Astrocyte of the spinal cord (primary cell): ENCODE results near the gene FLT3.
"Not testable (repeated sequence)": the region's sequence is repeated elsewhere in the genome, so short reads cannot be mapped to it uniquely, and the experiment has no call there.

Source experiments
- DNase-seq: peaks from one replicate; pipeline ENCODE4 v3.0.0; 2011; ENCODE audit warnings: low read depth, low spot score
- H3K4me3 ChIP-seq: 2 replicates; pipeline ENCODE4 v1.5.1; 2011; ENCODE audit warnings: low read depth, mild to moderate bottlenecking, low read length, moderate library complexity
- CTCF ChIP-seq: IDR thresholded peaks from 2 replicates; pipeline ENCODE4 v1.5.1; 2012; ENCODE audit warnings: low read depth, mild to moderate bottlenecking, low read length, inconsistent platforms
- in situ Hi-C: cut with HindIII; loops from 2 replicates; pipeline ENCODE4 v1.10.0; 2017; ENCODE audit warnings: low sequenced_read_pairs

FLT3 gene

GRCh38 chr13:28012896-28013295, 87.5 kb downstream of the FLT3 start:
- DNase-seq = no peak
- in situ Hi-C loops = no loop called here
- no peak for TF ChIP-seq CTCF
- no peak overlapping the region for H3K4me3 ChIP-seq

- DNase-seq = no peak
- TF ChIP-seq CTCF = no peak
- no peak overlapping the region for H3K4me3 ChIP-seq
- in situ Hi-C loops = no loop called here
Observed at GRCh38 chr13:28012383-28012782, 88.0 kb downstream of the FLT3 start.

GRCh38 chr13:28010046-28010445, 90.3 kb downstream of the FLT3 start:
- H3K4me3 ChIP-seq = no peak overlapping the region
- TF ChIP-seq CTCF = no peak
- DNase-seq = no peak
- in situ Hi-C loops = no loop called here

- DNase-seq, in situ Hi-C loops, H3K4me3 ChIP-seq: not testable (repeated sequence)
Observed at GRCh38 chr13:28005016-28005415, 95.4 kb downstream of the FLT3 start.

- H3K4me3 ChIP-seq = no peak overlapping the region
- in situ Hi-C loops = no loop called here
- TF ChIP-seq CTCF = no peak
- no peak for DNase-seq
Observed at GRCh38 chr13:28002886-28003698, 97.3 kb downstream of the FLT3 start.

- no peak overlapping the region for H3K4me3 ChIP-seq
- DNase-seq = no peak
- no peak for TF ChIP-seq CTCF
- in situ Hi-C loops = no loop called here
Observed at GRCh38 chr13:28001837-28002473, 98.4 kb downstream of the FLT3 start.

- no peak for TF ChIP-seq CTCF
- in situ Hi-C loops = no loop called here
- no peak overlapping the region for H3K4me3 ChIP-seq
- no peak for DNase-seq
Observed at GRCh38 chr13:28001049-28001448, 99.3 kb downstream of the FLT3 start.
